Measurements from ENCODE around the gene CHMP4B.

CHMP4B gene

GRCh38 chr20:33866398-33867100 lies 55.4 kb downstream of the CHMP4B start:
- no peak for DNase-seq

- DNase-seq, result no peak
These were observed 56.9 kb downstream of the CHMP4B start for GRCh38 chr20:33868042-33868441.

GRCh38 chr20:33868595-33868994 lies 57.4 kb downstream of the CHMP4B start:
- DNase-seq, result no peak

GRCh38 chr20:33869283-33869682 lies 58.1 kb downstream of the CHMP4B start:
- no peak for DNase-seq

- DNase-seq, result no peak
These were observed 60.2 kb downstream of the CHMP4B start for GRCh38 chr20:33871362-33871761.

- no peak for DNase-seq
These were observed 63.0 kb downstream of the CHMP4B start for GRCh38 chr20:33874129-33874528.

GRCh38 chr20:33875055-33875454 lies 63.9 kb downstream of the CHMP4B start:
- no peak for DNase-seq

- no peak for DNase-seq
These were observed 64.4 kb downstream of the CHMP4B start for GRCh38 chr20:33875534-33876026.

- no peak for DNase-seq
These were observed 67.4 kb downstream of the CHMP4B start for GRCh38 chr20:33878583-33878982.

GRCh38 chr20:33880396-33880795 lies 69.2 kb downstream of the CHMP4B start:
- no peak for DNase-seq

- no peak for DNase-seq
These were observed 70.8 kb downstream of the CHMP4B start for GRCh38 chr20:33881989-33882388.

GRCh38 chr20:33882481-33882880 lies 71.3 kb downstream of the CHMP4B start:
- no peak for DNase-seq

GRCh38 chr20:33883164-33883563 lies 72.0 kb downstream of the CHMP4B start:
- DNase-seq, result no peak

GRCh38 chr20:33884633-33885032 lies 73.5 kb downstream of the CHMP4B start:
- DNase-seq, result no peak

GRCh38 chr20:33889312-33889711 lies 78.2 kb downstream of the CHMP4B start:
- no peak for DNase-seq

- no peak for DNase-seq
These were observed 79.4 kb downstream of the CHMP4B start for GRCh38 chr20:33890557-33890956.

- DNase-seq, result no peak
These were observed 82.2 kb downstream of the CHMP4B start for GRCh38 chr20:33893314-33893713.

- no peak for DNase-seq
These were observed 83.7 kb downstream of the CHMP4B start for GRCh38 chr20:33894798-33895197.

GRCh38 chr20:33896509-33896908 lies 85.4 kb downstream of the CHMP4B start:
- DNase-seq, result no peak

GRCh38 chr20:33897313-33897912 lies 86.3 kb downstream of the CHMP4B start:
- no peak for DNase-seq

GRCh38 chr20:33899106-33899505 lies 88.0 kb downstream of the CHMP4B start:
- DNase-seq, result no peak

GRCh38 chr20:33900521-33901131 lies 89.5 kb downstream of the CHMP4B start:
- no peak for DNase-seq

- no peak for DNase-seq
These were observed 90.0 kb downstream of the CHMP4B start for GRCh38 chr20:33901132-33901523.

- DNase-seq, result no peak
These were observed 90.9 kb downstream of the CHMP4B start for GRCh38 chr20:33902011-33902410.

Data from stimulated activated naive CD4-positive, alpha-beta T cell (primary cell).